ENCODE data around the gene KLLN. TPM values are rescaled to one million over a fixed set of nuclear protein-coding genes. Genes with fewer than 3 reads are reported as not detected.
A peak's percentile ranks its signal among the peaks of the same experiment; 100 is the strongest.

The KLLN gene
- total and polyA plus RNA-seq, 2 of the 8 experiments (the other 6 are each of a cell fraction or from before 2014, with no cell fraction given), result 0.24 to 0.73 TPM

DNA sequence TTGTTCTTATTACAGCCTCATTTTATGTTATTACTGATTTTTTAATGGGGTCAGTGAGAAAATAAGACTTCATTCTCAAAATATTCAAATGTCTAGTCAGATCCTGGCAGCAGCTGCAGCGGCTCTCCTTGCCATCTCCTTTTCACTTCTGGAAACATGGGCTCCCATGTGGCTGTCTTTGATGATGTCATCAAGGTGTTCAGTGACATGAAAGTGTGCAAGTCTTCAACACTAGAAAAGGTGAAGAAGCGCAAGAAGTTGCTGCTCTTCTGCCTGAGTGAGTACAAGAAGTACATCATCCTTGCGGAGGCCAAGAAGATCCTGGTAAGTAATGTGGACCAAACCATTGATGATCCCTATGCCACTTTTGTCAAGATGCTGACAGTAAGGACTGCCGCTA is 19.6 kb downstream of the KLLN start:
- H4K91ac ChIP-seq (replicated peaks; ENCODE audit: insufficient read length, low read length), result no peak overlapping the region
- H4K5ac ChIP-seq (ENCODE audit: insufficient read length, low read depth, low read length), result no peak overlapping the region
- no peak overlapping the region for H3K4me2 ChIP-seq (ENCODE audit: insufficient read depth in 1 of 2, low read depth in 2 of 2, low read length in 2 of 2)
- H3K18ac ChIP-seq (ENCODE audit: extremely low read depth, low read length), result no peak overlapping the region
- no peaks in the 10 kb centered on the region for H3K79me2 ChIP-seq (ENCODE audit: control insufficient read depth in 1 of 2, insufficient read depth in 2 of 2, low read length in 2 of 2)
- H3K36me3 ChIP-seq (ENCODE audit: control insufficient read depth in 2 of 4, insufficient read depth in 4 of 4, low read length in 3 of 4), result no peaks in the 10 kb centered on the region
- 0 out of 2 replicates have a peak overlapping the region, but pooled peaks have one; percentile 11 for H2BK12ac ChIP-seq (ENCODE audit: low read depth, low read length)
- H4K8ac ChIP-seq (ENCODE audit: extremely low read depth, insufficient read depth, low read length), result no peak overlapping the region
- no peak overlapping the region for H2BK120ac ChIP-seq (replicated peaks; ENCODE audit: low read depth, low read length)
- no peak overlapping the region for H3K14ac ChIP-seq (ENCODE audit: insufficient read length)
- H2BK5ac ChIP-seq (ENCODE audit: low read depth, low read length), result peak overlapping the region; percentile 41; the same call in 1 of the 2 replicates
- H2BK15ac ChIP-seq (ENCODE audit: low read length), result no peak overlapping the region
- DNase-seq (ENCODE audit: low read depth in 1 of 2, low spot score in 2 of 2) (no peak), FAIRE-seq (no peak)
- H3K79me1 ChIP-seq (ENCODE audit: low read depth, low read length), result no peaks in the 10 kb centered on the region
- no peak overlapping the region for H3K27ac ChIP-seq (ENCODE audit: low read depth, low read length)
- POLR2A ChIA-PET (ENCODE audit: partially characterized antibody), result interaction anchor here (0.6 kb wide), 1 partner anchor 16 kb away, joined by 4 read pairs; no protein-coding TSS in a partner anchor
- no peaks in the 10 kb centered on the region for H3K27me3 ChIP-seq (replicated peaks in 1 of 4; ENCODE audit: control insufficient read depth in 3 of 4, extremely low read depth in 1 of 4, insufficient read depth in 3 of 4, low read length in 3 of 4)
- H4K20me1 ChIP-seq (replicated peaks in 1 of 2; ENCODE audit: control insufficient read depth in 1 of 2, insufficient read depth in 2 of 2, low read length in 2 of 2), result no peaks in the 10 kb centered on the region
- H3K9me3 ChIP-seq (ENCODE audit: insufficient read depth in 2 of 2, low read depth in 1 of 2, low read length in 1 of 2), result no peaks in the 10 kb centered on the region
- H2AFZ ChIP-seq (ENCODE audit: low read length), result 0 out of 2 replicates have a peak overlapping the region, but pooled peaks have one; percentile 9
- no peaks in the 10 kb centered on the region for H3K4me1 ChIP-seq (replicated peaks in 1 of 4; ENCODE audit: control insufficient read depth in 3 of 4, insufficient read depth in 4 of 4, low read length in 3 of 4)
- no peak overlapping the region for H3K56ac ChIP-seq (replicated peaks; ENCODE audit: insufficient read length, low read depth, low read length)
- no peak overlapping the region for H2BK20ac ChIP-seq (ENCODE audit: low read length)
- H3K4me3 ChIP-seq (ENCODE audit: extremely low read depth in 1 of 4, insufficient read depth in 2 of 4, low read depth in 3 of 4, low read length in 4 of 4), result no peak overlapping the region
- CTCF ChIA-PET (ENCODE audit: partially characterized antibody), result interaction anchor here (2.0 kb wide), 1 partner anchor 16 kb away, joined by 4 read pairs; no protein-coding TSS in a partner anchor
- WGBS, 2 experiments (ENCODE audit: extremely low coverage in 1 of 2, insufficient coverage in 1 of 2, insufficient read length in 1 of 2, insufficient replicate concordance in 2 of 2, low coverage in 1 of 2, low lambda C conversion rate in 2 of 2, missing lambda C conversion rate in 1 of 2), result 94% methylated on average over 4 of the region's 4 CpGs; no CpG with 5 or more reads in 1 of the 2 experiments
- no peak overlapping the region for H3K4ac ChIP-seq (replicated peaks; ENCODE audit: insufficient read length, low read depth, low read length)
- no peak overlapping the region for H2AK5ac ChIP-seq (ENCODE audit: low read depth, low read length)
- no peak overlapping the region for H3K23ac ChIP-seq (ENCODE audit: insufficient read length)
- no peaks in the 10 kb centered on the region for H3K23me2 ChIP-seq (ENCODE audit: low read depth, low read length)
- H3K9ac ChIP-seq (replicated peaks in 1 of 4; ENCODE audit: extremely low read depth in 1 of 4, low read depth in 3 of 4, low read length in 3 of 4), result no peak overlapping the region
- no peak for TF ChIP-seq CBX8 (IDR thresholded peaks at IDR 0.05; ENCODE audit: borderline replicate concordance, low read depth, low read length)
- TF ChIP-seq RAD21 (IDR thresholded peaks at IDR 0.05 in 1 of 2, conservative IDR thresholded peaks at IDR 0.05 in 1 of 2; ENCODE audit: low read depth in 2 of 2, low read length in 2 of 2), result no peak
